Stimulated activated CD4-positive, alpha-beta T cell treated with anti-CD3 and anti-CD28 coated beads, TNF-alpha, amount 100 ng/mL, for 4 hours (primary cell): ENCODE data around the gene CPNE7.

Source experiments
- DNase-seq, 3 experiments: peaks; one replicate each; pipeline ENCODE4 v3.0.0-alpha.2; 2020; ENCODE audit warnings: low read depth in 3 of 3

CPNE7 gene

DNA sequence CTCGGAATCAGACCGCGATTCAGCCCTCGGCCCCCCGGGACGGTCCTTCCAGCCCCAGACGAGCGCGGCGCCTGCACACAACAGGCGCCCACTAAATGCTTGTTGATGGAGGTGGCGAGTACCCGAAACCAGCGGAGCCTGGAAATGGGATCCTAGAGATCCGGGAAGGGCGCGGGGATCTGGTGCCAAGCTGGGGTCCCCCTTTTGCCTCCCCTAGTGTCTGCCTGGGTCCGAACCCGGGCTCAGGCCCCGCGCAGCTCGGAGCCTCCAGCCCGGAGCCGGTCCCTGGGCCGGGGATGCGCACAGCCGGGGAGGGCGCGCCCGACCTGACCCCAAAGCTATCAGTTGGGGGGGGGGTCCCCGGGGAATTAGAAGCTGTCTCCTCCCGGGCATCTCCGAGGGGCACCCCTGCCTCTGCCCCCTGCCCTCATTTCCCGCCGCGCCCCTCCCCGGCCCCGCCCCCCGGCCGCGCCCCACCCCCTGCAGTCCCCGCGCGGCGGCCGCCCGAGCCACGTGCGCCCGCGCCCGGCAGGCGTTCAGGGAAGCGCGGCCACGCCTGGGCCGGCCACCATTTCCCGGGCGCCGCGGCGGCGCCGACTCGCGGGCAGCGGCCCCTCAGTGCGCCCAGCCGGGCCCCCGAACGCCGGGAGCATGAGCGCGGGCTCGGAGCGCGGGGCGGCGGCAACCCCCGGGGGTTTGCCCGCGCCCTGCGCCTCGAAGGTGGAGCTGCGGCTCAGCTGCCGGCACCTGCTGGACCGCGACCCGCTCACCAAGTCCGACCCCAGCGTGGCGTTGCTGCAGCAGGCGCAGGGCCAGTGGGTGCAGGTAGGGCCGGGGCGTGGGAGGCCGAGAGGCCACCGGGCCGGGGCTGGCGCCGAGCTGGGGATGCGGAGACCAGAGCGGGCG, at the start of gene CPNE7:
TSS of gene CPNE7 (plus strand) at position 512 of the 906 bp plus-strand sequence. CDS start at position 652, 140 bp downstream.
- no peak for DNase-seq

DNA sequence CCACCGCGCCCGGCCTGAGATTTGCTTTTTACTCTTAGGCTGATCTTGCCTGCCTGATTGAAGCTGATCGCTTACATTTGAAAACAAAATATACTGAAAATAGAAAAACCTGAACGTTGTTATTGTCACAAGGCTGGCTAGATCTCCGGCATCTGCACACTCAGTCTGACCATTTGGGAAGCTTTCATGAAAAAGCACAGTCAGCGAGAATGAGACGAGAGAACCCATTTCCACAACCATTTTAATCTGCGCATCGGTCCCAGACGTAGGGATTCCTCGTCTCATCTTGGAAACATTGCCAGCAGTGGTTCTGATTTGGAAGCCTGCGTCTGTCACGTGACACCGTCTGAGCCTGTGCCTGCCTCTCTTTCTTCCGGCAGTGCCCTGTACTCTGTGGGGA, 46.5 kb upstream of the CPNE7 start:
- no peak for DNase-seq

DNA sequence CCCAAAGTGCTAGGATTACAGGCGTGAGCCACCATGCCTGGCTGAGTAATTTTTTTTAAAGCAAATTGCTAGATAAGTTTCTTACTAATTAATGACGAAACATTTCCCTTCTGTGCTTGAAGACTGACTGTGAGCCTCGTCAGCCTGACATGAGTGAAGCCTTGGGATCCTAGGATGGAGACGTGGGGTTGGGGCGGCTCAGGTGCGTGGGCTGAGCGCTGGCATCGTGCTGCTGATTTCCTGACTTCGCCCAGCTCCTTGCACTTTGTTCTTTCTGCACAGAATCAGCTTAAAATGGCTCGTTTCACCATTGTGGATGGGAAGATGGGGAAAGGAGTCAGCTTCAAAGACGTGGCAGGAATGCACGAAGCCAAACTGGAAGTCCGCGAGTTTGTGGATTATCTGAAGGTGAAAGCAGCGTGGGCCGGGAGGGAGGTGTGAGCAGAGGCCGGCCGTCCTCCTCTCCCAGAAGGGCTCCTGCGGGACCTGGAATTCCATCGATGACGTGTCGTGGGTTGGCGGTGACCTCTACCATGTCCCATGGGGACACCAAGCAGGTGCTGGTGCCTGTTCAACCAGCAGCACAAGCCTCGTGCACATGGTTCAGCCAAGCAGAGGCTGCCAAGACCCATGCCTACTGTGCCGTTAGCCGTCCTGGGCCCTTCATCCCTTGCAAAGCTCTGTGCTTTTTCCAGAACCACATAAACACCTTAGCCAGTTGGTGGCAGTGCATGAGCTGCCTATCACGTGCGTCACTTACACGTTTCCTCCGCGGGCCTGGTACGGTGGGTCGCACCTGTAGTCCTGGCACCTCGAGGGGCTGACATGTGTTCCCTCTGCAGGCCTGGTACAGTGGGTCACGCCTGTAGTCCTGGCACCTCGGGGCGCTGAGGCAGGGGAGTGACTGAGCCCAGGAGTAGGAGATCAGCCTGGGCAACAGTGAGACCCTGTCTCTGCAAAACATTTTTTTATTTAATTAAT, 44.9 kb upstream of the CPNE7 start:
- no peak for DNase-seq

DNA sequence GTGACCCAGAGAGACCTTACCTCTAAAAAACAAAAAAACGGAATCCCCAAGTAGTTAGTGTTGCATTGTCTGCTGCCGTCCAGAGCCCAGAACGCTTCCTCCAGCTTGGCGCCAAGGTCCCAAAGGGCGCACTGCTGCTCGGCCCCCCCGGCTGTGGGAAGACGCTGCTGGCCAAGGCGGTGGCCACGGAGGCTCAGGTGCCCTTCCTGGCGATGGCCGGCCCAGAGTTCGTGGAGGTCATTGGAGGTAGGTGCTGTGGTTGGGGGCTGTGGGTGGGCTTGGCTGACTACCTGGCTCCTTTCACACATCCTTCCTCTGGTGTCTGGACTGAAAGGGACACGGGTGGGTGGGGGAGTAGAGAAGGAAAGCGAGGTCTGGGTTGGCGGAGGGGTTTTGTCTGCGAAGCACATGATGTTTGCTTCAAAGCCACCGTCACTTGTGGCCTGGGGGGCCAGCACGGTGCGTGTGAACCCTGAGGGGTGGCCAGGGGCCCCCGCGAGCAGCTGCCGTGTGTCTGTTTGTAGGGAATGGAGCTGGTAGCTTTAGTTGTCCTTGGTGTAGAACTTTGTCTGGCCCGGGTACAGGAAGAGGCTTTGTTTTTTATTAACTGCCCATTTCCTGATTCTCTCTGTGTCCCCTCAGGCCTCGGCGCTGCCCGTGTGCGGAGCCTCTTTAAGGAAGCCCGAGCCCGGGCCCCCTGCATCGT, 43.6 kb upstream of the CPNE7 start:
- no peak for DNase-seq

DNA sequence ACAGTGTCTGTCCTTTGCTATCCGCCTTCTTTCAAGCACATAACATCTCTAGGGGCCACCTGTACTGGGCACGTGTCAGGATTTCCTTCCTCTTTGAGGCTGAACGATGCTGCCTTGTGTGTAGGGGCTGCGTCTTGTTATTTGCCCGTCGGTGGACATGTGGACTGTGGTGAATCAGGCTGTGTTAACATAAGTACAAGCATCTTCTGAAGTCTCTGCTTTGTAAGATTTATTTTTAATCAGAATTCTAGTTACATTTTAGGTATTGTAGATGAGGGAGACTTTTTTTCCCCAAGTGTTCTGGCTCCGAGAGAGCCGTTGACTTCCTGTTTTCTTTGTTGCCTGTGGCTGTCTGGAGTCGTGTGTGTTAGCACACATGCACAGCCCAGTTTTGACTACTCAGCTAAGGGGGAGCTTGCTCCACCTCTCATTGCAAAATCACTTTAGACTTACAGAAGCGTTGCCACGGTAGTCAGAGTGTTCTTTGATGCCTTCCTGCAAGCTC, 41.3 kb upstream of the CPNE7 start:
- DNase-seq, result no peak

DNA sequence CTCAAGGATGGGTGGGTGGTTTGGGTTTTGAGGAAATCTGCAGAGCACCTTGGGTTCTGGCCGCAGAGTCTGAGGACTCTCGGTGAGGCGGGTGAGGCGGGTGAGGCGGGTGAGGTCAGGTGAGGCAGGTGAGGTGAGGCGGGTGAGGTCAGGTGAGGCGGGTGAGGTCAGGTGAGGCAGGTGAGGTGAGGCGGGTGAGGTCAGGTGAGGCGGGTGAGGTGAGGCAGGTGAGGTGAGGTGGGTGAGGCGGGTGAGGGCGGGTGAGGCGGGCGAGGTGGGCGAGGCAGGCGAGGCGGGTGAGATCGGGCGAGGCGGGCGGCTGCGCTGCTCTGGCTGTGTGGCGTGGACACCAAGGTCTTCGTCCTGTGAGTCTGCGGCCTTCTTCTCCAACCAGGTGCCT, 39.2 kb upstream of the CPNE7 start:
- no peak for DNase-seq

DNA sequence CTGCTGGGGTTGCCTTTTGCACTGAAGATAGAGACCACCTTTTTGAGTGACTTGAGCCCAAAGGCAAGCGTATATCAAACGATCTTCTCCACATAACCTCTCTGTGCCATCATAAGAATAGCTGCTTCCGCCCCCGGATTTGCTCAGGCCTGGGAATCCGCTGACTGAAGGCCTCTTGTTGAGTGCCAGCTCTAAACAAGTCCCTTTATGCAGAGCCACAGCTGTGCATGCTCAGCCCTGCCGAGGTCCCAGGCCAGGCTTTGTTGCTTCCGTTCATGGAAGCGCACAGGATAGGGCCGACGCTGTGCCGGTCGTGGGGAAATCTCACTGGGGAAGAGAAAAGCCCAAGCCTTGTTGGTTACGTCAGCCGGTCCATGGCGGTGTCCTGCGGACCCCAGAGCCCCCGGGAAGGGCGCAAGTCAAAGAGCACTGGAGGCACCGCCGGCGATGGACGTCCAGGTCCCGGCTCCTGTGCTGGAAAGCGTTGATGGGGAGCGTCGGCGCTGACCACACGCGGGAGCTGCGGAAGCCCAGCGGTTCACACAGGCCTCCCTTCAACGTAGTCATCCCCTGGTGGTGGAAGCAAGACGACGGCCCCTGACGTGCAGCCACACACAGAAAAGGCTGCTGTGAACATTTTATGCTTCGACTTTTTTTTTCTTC, 38.5 kb upstream of the CPNE7 start:
- no peak for DNase-seq

DNA sequence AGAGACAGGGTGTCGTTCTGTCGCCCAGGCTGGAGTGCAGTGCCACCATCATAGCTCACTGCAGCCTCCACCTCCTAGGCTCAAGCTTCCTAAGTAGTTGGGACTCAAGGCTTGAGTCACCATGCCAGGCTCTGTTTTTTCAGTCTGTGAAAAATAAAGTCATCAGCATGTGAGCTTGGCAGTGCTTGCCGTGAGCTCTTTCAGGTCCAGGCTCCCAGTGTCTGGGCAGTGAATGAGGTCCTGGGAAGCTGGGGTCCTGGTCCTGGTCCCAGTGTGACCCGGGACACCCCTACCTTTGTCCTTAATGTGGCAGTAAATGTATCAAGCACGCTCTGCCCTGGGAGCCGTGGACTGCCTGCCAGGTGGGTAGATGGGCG, 38.0 kb upstream of the CPNE7 start:
- no peak for DNase-seq

DNA sequence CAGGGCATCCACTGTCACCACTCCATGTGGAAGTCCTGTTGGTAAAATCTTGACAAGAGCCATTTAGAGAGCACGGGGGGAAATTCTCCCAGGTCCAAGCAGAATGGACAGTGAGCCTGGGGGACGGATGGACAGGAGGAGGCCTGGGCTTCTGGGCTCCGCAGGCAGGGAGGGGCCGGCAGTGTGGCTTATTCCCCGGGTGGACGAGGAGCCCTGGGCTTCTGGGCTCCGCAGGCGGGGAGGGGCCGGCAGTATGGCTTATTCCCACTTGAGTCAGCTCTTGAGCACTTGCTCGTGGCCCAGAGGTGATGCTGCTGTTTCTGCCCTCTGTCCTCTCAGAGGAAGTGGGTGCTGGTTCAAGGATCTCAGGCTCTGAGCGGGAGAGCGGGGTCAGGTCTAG, 37.3 kb upstream of the CPNE7 start:
- no peak for DNase-seq

DNA sequence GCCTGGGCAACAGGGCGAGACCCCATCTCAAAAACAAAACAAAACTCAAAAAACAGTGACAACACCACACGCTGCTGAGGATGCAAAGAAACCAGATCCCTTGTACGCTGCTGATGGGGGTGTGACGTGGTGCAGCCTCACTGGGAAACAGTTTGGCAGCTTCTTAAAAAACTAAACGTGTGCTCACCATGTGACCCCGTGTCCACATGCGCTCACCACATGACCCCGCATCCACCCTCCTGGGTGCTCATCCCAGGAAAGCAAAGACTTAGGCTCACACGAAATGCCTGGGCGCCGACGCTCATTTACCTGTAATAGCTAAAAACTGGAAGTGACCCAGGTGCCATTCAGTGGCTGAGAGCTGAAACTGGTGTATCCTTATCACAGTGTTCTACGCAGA, 35.0 kb upstream of the CPNE7 start:
- no peak for DNase-seq

DNA sequence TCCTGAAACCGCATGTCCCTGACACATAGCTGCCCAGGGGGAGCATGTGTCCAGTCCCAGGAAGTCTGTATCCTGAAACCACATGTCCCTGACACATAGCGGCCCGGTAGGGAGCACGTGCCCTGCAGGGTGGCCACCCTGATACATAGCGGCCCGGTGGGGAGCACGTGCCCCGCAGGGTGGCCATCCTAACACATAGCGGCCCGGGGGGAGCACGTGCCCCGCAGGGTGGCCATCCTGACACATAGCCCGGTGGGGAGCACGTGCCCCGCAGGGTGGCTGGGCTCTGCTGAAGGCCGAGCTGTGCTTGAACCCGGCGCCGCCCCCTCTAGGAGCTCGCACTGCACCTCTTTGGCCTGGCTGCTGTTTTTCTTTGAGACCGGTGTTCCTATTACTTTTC, 33.8 kb upstream of the CPNE7 start:
- no peak for DNase-seq

DNA sequence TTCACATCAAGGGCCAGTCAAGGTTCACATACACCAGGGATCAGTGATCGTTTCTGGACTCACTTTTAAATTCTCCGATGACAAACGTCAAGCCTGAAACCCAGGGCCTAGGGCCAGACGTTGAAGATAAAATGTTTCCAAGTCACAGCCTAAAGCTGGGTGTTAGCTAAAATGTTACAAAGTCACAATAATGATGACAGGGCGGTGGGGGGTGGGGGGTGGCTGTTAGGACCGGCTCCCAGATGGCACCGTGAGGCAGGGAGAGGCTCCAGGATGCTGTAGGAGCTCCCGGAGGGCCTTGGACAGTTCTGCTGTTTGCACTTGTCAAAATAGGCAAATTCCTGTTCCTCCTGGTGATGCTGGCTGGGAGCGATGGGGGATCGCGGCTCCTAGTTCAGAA, 31.4 kb upstream of the CPNE7 start:
- DNase-seq, result no peak

DNA sequence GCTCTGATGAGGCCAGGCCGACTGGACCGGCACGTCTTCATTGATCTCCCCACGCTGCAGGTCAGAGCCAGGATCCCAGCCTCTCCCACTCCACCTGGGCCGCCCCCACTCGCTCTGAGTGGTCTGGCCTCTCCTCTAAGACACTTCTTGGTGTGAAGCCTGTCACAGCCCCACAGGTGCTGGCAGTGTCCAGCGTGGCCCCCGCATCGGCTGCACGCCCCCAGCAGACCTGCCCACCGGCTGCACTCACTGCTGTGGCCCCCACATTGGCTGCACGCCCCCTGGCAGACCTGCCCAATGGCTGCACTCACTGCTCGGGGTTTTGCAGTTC, 30.9 kb upstream of the CPNE7 start:
- DNase-seq, result no peak

DNA sequence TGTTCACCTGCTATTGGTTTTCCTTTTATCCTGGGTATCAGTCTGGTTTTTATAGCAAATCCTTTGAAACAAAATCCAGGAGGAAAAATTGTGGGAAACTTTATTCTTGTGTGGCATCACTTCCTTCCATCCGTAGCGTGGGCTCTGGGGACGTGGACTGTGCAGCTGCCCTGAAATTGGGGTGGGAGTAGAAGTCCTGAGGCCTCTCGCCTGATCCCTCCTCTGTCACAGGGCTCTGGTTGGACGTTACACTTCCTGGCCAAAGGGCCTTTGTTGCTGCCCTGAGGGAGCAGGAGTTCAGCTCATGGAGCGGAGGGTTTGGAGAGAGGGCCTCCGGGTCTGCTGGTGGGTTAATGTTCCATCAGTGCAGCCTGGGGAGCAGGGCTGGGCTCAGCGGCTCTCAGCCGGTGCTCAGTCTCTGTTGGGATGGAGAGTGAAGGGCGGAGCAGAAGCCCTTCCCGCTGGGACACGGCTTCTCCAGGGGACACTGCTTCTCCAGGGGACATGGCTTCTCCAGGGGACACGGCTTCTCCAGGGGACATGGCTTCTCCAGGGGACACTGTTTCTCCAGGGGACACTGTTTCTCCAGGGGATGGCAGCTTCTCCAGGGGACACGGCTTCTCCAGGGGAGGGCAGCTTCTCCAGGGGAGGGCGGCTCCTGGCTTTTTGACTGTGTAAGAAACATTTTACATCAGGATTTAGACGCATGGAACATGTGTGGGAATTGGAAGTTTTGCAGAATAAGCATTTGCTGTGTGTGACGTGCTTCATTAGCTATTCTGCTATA, 30.3 kb upstream of the CPNE7 start:
- no peak for DNase-seq

DNA sequence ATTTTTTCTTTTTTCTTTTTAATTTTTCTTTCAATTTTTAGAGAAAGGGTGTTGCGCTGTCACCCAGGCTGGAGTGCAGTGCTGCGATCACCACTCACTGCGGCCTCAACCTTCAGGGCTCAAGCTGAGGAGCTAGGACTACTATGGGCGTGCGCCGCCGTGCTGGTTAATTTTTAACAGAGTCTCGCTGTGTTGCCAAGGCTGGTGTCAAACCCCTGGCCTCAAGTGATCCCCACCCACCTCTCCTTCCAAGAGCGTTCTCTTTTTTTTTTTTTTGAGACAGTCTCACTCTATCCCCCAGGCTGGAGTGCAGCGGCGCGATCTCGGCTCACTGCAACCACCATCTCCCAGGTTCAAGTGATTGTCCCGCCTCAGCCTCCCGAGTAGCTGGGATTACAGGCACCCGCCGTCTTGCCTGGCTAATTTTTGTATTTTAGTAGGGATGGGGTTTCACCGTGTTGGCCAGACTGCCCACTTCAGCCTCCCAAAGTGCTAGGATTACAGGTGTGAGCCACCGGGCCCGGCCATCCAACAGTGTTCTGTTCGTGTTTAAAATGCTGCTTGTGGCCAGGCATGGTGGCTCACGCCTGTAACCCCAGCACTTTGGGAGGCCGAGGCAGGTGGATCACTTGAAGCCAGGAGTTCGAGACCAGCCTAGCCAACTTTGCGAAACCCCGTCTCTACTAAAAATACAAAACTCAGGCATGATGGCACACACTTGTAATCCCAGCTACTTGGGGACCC, 29.6 kb upstream of the CPNE7 start:
- DNase-seq, result no peak

DNA sequence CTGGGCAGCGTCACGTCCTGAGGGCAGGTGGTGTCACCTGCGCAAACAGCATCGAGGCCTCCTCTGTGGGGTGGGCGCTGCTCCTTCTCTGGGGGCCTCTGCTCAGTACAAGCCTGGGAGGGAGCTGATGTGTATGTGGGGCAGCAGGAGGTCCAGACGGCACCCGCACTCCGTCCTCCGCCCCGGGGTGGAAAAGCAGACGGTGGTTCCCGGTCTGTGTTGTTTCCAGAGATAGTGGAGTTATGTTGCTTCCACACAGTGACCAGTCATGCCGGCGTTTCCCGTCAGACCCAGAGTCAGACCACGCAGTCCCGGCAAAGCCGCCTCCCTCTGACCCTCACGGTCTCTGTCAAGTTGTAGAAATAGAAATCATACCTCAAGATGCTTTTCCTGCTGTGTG, 28.8 kb upstream of the CPNE7 start:
- DNase-seq, result no peak

DNA sequence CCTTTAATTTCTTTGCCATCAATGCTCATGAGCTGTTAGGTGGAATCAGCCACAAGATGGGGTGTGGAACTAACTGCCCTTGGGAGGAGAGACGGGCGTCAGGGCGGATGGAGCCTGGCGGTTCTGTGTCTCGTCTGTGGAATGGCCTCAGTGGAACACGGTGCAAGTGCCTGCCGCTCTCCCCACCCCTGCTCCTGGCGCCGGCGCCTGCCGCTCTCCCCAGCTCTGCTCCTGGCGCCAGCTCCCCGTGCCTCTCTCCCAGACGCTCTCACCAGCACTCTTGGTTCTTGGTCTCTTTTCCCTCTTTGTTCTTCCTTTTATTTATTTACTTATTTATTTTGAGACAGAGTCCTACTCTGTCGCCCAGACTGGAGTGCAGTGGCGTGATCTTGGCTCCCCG, 28.3 kb upstream of the CPNE7 start:
- DNase-seq, result no peak

DNA sequence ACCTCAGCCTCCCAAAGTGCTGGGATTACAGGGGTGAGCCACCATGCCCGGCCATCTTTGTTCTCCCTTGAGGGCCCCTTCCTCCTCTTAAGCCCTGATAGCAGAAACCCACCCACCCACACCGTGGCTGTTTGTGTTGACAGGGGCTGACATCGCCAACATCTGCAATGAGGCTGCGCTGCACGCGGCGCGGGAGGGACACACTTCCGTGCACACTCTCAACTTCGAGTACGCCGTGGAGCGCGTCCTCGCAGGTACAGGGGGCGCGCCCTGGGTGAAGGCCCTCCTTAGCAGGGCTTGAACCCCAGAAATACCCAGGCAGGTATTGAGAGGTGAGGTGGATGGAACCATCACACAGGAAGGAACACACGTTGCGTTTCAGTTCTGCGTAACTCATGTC, 27.7 kb upstream of the CPNE7 start:
- no peak for DNase-seq

DNA sequence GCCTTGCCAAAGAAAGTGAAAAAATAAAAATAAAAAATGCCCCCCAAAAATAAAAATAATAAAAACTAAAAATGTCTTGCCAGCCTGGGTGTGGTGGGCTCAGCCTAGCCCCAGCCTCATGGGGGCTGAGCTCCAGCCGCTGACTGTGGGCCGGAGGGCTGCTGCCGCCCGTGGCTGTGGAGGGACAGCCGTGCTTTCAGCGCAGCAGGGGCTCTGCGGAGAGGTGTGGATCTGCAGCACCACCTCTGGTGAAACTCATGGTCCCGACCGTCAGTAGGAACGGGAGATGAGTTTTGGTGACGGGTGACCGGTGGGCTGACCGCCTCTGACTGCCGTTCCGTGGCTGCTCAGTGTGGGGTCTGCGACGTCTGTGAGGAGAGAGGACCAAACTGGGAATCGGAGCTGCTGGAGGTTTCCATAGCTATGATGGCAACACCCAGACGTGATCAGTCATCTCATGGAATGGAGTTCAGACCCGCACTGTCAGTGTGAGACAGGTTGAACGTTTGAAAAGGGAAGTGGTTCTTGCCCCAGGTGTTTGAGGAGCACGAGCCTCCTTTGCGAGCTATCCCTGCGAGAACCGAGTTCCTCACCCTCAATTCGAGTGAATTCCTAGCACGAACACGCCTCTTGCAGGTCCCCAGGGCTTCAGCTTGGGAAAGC, 27.1 kb upstream of the CPNE7 start:
- no peak for DNase-seq
